ENCODE data around the gene LDAH.

The LDAH gene

DNA sequence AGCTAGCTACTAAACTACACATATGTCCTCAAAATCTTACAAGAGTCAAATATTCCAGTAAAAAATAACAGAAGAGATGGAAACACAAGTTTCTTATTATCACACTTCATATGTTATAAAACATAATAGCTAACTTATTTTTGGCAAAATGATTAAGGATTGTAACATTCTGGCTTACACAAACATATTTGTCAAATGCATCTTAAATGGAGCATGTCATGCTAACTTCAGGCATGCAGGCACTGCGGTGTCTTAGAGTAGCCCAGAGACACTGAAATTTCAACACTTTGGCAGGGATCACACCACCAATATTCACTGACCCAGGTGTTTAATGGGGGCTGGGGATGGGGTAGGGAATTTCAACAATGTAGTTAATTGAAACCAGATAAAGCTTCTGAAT is 51.6 kb downstream of the LDAH start:
- no peak for DNase-seq

DNA sequence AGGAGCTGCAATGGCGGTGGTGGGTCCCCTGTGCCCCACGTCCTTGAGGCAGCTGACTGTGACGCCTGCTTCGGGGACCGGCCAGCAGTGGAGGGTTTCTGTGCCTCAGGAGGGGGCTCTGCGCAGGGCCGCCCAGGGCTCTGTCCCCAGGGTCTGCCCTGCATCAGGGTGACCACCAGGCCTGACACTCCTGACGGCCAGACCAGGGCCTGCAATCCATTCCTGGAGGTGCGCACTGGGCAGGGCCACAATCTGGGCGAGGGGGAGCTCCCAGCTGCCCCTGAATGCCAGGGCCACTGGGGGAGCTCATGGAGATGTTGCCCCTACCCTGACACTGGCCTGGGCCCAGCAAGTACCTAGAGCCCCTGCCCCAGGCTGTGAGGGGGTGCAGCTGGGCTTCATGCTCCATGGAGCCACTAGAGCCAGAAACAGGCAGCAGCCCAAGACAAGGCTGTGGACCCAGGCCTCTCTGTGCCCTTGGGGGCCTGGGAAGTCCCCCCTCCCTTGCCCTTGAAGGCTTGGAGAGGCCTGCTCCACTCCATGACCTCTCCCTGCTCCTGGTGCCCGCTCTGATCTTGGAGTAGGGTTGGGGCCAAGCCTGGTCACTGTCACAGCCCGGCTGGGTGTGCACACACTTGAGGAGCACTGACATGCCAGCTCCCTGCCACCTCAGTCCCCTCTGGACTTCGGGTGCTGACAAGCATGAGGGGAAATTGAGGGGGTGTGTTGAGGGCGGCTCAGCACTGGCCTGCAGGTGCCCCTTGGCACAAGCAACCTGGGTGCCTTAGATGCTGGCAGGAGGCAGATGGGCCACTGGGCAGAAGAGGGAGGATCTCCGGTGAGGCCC is 55.9 kb downstream of the LDAH start:
- no peak for DNase-seq

DNA sequence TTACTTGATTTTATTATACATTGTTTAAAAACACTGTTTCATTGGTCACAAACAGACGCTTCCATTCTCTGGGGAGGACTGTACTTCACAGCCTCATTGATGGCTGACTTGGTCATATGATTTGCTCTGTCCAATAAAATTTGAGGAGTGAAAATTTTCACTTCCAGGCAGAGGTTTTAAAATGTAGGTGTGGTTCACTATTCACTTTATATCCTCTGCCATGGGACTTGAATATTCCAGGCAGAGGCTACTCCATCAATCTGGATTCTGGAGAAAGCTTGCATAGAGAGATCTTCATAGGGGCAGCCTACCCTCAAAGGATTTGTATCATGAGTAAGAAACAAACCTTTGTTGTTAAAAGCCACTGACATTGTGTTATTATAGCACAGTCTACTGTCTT is 56.7 kb downstream of the LDAH start:
- DNase-seq, result no peak

DNA sequence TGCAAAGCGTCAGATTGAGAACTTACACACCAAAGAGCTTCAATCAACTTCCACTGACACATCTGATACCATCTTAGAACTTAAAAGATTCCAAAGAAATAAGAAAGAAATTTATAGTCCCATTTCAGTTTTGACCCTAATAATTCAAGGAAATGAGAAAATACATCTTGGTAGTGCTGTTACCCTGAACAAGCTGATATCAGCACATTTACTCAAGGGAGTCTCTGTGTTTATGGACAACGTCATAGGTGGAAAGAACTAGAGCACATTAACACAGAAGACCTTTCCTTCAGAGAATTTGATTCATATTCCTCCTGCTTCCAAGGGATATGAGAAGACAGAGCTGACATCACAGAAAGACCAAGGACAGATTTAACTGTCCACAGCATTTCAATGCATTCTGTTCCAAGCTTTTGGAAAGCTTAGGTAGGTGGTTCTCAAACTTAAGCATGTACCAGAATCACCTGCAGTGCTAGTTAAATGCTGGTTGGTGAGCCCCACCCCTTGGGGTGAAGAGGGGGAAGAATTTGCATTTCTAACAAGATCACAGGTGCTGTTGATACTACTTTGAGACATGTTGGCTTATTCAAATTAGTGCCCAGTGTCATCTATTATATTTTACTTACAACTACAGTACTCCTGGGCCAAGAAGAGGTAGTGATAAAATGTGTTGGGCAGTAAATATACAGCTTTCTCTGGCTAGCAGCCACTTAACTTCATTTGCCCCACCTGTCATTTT is 59.8 kb downstream of the LDAH start:
- DNase-seq, result no peak

DNA sequence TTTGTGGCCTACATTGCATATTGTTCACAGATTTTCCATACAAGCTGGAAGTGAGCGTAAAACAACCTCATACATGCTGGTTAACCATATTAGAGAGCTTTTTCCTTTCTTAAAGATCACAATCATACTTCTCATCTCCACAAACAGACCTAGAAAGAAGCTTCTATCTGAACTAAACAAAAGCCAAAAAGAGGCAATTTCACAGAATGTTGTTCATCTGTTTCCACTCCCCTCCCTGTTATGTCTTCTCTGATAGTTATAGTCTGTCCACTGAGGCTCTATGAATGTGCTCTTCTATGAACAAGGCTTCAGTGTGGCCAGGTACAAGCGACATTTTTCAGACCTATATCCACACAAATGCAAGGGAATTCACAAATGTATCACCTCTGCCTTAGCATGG is 63.4 kb downstream of the LDAH start:
- DNase-seq, result no peak

DNA sequence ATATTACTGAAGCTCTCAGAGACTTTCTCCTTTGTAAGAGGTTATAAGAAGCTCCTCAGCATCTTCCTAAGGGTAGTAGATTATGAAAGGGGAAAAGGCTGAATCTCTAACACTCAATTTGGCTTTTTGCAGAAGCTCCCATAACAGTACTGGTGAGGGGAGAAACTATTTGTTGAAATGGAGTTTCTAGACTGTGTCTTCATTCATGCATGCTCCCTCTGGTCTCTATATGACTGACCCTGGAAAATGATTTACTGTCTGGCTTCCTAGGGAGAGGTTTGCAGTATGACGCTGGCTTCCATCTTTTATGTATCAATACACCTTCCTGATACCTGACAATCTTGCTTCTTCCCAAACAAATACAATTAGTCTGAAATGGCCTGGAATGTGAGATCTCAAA is 63.9 kb downstream of the LDAH start:
- DNase-seq, result no peak

DNA sequence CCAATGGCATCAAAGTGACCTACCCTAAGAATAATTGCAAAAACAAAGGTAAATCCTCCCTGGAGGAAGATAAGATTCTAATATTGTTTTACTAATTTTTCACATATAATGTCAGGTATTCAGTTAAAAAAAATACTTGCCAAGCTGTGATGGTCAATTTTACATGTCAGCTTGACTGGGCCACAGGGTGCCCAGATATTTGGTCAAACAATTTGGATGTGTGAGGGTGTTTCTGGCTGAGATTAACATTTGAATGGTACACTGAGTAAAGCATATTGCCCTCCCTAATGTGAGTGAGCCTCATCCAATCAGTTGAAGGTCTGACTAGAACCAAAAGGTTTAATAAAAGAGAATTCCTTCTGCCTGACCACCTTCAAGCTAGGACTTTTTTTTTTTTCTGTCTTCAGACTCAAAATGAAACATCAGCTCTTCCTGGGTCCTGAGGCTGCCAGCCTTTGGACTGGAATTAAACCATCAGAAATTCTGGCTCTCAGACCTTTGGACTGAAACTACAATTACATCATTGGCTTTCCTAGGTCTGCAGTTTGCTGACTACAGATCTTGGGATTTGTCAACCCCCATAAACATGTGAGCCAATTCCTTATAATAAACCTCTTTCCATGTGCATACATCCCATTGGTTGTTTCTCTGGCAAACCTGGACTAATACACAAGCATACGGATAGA is 65.4 kb downstream of the LDAH start:
- no peak for DNase-seq

DNA sequence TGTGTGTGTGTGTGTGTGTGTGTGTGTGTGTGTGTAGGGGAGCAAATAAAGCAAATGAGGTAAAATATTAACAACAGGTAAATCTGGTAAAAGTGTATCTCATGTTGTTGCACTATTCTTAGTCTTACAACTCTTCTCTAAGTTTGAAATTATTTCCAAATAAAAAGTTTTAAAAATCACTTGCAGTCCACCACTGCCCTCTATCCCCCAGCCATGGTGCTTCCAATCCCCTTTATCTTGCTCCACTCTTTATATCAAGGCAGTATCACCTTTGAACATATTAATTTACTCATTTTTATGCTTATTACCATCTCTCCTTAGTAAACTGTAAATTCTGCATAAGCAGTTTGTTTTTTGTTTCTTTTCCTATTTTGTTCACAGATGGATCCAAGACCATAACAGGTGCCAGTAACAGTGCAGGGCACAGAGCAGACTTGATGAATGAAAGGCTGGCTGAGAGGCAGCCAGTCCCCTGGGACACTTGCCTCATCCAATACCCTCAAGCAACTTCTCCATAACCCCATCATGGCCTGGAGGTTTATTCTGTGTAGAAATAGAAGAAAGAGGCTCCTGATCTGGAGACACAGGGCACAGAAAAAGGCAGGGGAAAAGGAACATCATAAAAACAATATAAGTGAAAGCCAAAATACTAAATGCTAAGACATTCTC is 67.6 kb downstream of the LDAH start:
- DNase-seq, result no peak

DNA sequence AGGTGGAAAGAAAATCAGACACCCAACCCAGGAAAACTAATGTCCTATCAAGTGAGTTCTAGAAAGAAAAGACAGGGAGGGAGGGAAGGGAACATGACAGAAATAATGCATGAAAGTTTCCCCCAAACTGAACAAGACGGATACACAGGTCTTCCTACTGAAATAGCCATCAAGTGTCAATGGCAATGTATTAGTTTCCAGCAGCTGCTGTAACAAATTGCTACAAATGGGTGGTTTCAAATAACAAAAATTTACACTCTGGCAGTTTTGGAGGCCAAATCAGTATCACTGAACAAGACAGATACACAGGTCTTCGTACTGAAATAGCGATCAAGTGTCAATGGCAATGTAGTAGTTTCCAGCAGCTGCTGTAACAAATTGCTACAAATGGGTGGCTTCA is 70.6 kb downstream of the LDAH start:
- no peak for DNase-seq

DNA sequence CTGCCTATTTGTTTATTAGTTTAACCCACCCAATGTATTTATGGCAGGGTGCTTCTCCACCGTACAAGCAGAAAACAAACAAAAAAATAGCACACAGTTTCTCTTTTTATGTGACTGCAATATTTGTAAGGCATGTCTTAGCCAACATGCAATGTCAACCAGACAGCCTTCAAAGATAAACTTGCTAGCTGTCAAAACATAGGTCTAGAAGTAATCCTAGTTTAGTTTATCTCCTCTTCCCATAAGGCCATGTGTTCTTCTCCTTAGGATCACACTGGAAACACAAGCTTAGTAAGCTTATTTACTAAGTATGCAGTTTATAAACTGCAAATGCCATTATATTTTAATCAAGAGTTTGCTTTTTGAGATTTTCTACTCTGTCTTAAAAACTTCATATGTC is 75.6 kb downstream of the LDAH start:
- DNase-seq, result no peak

DNA sequence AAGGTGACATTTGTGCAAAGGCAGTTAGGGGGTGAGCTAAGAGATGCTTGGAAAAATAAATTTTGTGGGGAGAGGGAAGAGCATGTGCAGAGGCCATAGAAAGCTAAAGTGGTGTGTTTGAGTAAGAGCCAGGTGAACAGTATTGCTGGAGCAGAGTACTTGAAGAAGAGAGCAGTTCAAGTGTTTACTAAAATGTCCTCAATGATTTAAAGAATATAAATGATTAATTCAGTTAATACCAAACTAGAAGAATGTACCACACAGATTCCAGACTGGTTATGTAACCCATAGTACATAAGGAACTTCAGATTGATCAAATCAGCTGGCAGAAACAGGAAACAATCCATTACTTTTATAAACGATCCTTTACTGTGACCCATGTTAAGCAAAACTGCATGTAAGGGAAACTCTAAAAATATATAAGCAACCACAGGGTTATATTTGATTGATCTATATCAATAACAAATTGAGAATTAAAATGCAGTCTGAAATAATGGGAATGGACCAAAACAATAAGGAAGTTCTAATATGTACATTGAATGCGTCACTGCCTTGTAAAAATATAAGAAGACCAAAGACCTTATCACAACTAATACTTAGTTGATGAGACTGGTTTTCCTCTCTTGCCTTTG is 76.9 kb downstream of the LDAH start:
- no peak for DNase-seq

DNA sequence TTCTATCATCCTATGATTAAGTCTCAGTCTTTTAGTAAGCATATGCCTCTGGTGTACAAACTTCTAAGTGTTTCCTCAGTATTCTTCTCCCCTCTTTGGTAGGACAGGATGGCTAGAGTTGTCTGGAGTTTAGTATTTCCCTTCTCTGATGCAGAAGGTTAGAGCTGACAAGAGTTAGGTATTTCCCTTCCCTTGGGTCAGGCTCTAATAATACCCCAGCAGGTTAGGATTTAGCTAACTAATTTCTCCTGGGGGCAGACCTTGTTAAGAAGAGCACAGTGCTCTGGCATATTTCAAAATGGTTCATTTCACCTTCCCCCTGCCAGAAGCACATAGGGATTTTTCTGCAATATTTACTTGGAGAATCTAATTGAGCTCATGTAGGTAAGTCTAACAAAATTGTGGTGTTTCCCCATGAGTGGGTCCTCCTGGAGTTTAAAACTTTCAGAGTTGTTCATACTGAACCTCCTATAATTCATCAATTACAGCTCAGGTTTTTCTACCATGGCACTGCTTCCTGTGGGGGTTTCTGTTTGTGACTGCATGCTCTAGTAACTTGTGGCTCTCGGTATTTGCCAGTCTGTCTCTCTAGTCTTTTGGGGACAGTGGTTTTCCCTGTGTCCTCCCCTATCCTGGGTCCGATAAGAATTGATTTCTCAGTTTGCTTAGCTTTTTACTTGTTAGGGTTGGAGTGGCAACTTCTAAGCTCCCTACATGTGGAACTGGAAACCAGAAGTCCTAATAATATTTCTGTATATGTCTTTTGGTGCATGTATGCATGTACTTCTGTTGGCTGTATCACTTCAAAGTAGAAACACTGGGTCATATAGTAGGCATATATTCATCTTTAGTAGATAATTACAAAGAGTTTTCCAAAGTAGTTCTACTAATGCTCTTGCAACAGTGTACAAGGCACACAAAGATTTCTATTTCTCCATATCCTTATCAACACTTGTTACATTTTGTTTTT is 78.2 kb downstream of the LDAH start:
- no peak for DNase-seq

DNA sequence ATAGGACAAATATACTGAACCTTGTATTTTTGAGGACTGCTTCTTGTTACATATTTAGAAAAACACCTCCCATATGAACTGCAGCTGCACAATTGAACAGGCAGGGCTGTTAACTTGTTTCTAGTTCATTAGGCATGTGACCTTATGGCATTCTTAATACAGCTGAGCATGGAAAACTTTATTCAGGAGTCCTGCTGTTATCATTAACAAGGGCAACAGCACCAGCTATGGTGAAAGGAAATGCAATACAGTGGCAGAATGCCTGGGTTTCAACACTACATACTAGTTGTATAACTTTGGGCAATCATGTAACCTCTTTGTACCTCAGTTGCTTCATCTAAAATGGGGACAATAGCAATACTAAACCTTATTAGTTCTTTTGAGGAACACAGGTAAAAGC is 84.1 kb downstream of the LDAH start:
- no peak for DNase-seq

DNA sequence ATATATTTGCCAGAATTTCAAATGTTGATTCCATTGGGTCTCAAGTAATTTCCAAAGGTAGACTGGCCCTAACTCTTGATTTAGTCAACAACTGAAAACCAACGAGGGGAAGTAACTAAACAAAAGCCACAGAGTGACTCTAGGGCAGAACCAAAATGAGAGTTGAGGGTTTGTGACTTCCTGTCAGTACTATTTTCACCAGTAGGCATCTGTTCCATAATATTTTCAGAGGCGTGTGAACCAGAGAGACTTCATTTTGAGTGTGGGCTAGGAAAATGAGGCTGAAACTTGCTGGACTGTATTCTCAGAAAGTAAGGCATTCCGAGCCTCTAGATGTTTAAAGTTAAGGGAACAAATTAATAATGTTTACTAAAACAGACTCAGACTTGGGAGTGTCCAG is 85.4 kb downstream of the LDAH start:
- no peak for DNase-seq

DNA sequence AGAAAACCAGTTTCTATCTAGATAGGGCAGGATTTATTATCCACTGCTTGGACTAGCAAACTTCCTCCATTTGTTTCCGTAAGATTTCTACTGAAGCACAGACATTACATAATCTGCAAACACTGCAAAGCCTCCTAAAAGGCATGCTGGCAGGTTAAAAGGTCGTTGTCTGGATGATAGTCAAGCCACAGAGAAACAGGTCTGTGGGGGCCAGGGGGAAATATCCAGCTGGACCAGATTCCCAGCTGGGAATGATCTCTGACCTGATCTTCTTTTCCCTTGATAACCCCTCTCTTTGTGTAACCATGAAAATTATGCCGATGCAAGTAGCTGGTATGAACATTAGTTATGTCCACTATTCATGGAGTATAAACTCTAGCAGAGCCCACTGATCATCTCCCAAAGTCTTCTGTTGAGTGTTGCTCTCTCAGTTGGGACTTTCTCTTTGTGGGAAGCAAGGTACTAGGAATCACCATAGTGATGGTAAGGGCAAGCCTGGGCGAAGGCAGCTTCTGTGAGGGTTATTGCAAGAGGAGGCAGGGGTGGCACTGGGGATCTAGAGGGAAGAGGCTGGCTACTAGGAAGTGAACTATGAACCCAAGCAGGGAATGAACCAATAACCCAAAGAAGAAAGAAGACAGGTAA is 94.7 kb downstream of the LDAH start:
- no peak for DNase-seq

DNA sequence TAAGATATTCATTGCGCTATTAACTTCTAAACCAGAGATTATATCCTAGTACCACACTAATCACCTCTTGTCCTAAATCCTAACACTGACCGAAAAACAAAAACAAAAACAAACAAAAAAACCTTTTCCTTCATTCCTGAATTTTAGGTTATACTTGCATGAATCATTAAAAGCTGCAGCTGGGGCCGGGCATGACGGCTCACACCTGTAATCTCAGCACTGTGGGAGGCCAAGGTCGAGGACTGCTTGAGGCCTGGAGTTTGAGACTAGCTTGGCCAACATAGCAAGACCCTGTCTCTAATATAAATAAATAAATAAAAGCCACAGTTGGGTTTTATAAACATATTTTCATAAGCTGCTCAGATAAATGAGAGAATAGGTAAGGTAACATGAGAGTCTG is 96.0 kb downstream of the LDAH start:
- DNase-seq, result no peak

DNA sequence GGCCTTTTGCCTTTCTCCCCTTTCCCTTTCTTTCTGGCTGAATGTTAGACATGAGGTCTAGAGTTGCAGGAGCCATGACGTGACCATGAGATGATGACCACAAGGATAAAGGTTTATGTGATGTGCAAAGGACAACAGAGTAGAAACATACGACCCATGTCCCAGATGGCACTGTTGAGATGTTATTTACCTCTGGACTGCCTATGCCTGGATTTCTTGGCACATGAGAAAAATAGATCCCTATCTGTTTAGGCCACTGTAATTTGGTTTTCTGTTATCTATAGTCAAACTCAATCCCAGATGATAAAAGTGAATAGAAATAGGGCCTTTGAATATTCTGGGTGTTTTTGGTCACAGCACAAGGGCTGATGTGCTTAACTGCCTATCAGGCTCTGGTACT is 97.1 kb downstream of the LDAH start:
- no peak for DNase-seq

DNA sequence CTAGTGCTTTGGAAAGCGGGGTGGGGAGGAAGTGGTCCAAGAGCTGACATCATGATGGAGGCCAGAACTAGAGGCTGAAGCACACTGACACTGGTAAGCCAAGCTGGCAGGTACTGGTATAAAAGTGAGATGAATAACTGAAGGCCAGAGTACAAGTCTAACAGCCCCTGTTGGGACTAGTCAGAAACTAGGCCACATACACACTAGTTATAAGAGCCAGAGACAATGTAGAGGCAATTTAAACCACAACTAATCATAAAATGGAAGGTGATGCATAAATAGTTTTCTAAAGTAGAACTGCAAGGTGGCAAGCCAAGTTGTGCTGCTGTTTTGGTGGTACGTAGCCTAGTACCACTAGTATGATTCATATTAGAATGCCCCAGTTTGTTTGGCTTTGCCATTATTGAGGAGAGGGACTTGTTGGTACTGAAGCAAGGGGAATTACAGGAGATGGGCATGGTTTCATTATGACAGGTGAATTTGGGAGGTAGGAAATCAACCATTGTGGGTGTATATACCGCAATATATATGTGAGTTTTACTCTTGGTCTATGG is 98.3 kb downstream of the LDAH start:
- DNase-seq, result no peak

DNA sequence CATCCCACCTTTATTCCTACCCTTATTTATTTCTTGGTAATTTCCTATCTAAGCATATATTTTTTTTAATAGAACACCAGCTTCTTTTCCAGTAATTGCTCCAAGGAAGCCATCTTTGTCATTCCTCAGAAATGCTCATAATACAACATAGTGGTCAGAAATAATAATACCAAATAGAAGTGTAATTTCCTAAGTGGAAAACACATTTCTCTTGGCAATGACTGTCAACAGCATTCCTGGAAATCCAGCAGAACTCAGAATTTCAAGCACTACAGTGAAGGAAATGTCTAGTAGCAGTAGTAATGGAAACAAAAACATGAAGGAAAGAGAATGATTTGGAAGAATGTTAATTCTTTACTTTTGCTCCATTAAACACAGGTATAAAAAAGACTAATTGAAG is 99.4 kb downstream of the LDAH start:
- no peak for DNase-seq

DNA sequence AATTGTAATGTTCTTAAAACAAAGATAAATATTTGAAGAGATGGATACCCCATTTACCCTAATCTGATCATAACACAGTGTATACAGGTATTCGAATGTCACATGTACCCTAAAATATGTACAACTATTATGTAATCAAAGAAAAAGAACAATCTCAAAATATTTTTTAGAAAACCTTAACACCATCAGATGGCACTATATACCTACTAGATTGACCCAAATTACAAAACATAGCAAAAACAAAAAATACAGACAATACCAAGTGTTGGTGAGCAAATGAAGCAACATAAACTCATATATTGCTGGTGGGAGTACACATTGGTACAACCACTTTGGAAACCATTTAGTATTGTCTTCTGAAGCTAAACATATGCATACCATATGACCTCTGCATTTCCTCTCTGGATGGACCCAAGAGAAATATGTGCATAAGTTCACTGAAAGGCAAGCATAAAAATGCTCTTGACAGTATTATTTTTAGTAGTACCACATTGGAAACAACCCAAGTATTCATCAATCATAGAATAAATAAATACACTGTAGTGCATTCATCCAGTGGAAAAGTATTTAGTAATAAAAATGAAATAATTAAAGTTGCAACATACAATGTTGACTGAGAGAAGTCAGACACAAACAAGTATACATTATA is 100.2 kb downstream of the LDAH start:
- no peak for DNase-seq
